HL-60/S4 treated with phorbol 12-myristate 13-acetate at 8.2 ng/mL for 4 days and 3 days (cell line): ENCODE measurements around the gene MRPL22.
"Not testable (repeated sequence)": the region's sequence is repeated elsewhere in the genome, so short reads cannot be mapped to it uniquely, and the experiment has no call there.

Experiments
- in situ Hi-C: fragments of 300-500 bp; cut with MboI; formaldehyde crosslinking; loops from 2 replicates; pipeline ENCODE4 v1.15.0; 2022; ENCODE audit warnings: low sequenced_read_pairs

MRPL22 gene

DNA sequence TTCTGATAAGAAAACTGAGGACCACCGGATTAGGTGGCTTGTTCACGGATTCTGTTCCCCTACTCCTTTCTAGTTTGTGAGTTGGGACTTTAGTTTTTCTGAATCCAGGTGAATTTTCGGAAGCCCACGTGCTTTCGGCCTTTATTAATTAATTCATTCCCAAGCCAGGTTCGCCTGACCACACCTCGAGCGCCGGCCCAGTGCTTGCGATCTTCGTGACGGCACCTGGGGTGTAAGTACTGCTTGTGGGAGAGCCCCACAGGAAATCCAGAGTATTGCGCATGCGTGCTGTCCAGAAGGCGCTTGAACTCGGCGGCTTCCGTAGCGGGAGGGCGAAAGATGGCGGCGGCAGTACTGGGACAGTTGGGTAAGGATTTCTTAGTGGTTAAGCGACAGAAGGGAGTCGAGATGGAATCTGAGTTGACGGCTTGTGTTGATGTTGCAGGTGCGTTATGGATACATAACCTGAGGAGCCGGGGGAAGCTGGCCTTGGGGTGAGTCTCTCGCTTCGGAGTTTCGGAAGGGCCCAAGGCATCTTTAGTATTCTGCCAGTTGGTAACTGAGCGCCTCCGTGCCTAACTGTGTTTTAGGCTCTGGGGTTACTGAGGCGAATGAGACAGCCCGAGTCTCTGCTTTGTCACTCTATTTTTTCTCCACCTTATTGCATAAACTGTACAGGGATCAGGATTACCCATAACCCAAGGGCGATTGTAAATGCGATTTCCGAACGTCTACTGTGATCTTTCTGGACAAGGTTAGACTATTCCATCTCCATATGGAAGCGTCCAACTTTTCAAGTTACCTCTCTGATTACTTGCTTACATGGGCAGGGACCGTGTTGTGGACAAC is at the start of gene MRPL22:
MRPL22 (plus strand) TSS at position 302 of the 849 bp plus-strand sequence; CDS start at position 340, 38 bp downstream.
- in situ Hi-C loops, result no loop called here

DNA sequence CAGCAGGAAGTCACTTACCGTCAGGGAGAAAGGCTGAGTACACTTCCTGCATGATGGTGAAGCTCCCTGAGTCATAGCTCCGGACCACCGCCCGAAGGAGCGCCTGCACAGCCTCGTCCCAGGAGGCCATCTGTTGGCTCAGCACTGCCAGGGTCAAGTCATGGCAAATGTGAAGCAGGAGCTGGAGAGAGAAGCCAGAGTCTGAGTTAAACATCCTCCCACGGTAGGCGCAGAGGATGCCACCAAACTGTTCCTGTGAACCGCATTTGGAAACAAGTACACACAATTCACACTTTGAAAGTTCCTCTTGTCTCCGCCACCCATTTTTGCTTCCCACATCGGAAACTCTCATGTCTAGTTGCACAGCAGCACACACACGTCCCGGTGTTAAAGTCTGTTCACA is 48.5 kb upstream of the MRPL22 start:
- in situ Hi-C loops, result no loop called here

DNA sequence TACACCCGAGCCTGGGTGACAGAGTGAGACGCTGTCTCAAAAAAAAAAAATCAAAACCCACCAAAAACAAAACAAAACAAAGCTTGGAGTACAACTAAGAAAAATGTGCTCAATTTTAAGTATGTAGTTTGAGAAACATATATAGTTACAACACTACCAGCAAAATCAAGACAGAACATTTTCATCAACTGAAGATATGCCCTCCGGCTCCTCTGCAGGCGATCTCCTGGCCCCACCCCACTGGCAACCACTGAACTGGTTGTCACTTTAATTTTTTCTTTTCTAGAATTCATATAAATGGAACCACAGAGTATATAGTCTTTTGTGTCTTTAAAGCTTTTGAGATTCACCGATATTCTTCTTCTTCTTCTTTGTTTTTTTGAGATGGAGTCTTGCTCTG is 47.5 kb upstream of the MRPL22 start:
- in situ Hi-C loops, result no loop called here

DNA sequence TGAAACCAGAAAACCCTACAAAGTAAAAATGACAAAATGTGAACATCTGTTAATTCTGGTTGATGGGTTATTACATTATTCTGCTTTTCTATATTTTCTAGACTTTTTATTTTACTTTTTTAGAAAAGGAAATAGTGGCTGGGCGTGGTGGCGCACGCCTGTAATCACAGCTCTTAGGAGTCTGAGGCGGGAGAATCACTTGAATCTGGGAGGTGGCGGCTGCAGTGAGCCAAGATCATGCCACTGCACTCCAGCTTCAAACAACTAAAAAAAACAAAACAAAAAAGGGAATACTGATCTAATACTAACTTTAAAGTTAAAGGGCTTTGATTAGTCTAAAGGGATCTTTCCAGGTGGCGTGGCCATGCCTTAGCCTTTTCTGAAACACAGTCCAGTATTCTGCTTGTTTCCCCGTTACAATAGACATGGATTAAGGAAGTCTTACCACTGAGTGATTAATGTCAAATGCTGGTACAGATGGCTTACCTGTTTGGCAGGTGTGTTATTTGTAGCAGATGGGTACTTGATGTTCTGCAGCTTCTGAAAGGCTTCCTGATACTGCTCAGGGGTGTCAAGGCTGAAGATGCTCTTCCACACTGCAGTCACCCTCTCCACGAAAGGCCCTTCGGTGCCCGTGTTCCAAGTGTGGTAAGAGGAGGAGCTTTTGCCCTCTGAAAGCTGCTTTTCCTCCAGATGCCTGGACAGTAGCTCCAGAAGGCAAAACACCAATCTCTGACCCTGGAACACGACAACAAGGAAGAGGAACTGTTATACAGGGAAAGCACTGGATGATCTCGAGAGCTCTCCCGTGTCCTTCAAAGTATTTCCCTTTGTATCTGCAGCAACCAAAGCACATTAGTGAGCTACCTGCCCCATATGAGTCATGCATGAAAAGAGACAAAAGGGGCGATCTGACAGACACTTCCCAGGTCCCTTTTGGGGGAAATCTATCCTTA is 45.0 kb upstream of the MRPL22 start:
- in situ Hi-C loops, result no loop called here

DNA sequence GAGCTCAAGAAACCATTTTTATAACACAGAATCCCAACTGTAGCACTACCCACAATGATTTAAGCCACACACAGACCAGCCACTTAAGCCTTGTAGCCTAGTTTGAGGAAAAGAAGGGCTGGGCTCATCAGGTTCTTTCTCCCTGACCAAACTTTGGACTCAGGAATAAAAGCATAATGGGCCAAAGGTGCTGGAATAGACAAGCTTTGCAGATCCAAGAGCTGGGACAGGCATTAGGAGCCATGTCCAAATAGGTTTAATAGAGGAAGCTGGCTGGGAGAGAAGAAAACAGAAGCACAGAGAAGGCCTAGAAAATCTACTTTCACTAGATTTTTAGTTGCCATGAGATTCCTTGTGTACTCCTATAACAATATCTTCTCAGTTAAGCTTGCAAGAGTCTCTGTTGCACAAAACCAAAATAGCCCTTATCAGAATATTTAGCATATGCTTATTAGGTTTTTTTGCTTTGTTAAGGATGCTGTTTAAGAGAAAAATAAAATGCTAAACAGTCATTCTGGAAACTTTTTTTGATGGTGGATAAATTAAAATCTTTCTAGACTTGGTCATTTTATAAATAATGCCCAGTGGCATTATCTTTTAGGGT is 44.2 kb upstream of the MRPL22 start:
- in situ Hi-C loops, result no loop called here

DNA sequence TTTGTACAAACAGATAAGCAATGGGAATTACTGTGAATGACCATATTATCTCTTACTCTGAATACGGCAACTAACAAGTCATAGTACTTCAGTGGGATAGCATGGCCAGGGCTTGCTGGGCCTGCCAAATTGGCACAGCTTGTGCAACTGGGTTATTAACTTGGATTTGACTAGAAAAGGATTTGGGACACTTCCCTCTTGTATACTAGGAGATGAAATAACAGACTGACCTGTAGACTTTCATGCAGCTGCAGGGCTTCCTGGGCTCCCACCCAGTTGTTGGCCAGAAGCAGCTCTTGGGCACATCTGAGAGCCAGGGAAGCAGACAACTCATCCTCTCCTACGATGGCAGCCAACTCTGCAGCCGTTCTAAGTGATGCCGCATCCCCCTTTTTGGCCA is 42.7 kb upstream of the MRPL22 start:
- in situ Hi-C loops, result no loop called here

DNA sequence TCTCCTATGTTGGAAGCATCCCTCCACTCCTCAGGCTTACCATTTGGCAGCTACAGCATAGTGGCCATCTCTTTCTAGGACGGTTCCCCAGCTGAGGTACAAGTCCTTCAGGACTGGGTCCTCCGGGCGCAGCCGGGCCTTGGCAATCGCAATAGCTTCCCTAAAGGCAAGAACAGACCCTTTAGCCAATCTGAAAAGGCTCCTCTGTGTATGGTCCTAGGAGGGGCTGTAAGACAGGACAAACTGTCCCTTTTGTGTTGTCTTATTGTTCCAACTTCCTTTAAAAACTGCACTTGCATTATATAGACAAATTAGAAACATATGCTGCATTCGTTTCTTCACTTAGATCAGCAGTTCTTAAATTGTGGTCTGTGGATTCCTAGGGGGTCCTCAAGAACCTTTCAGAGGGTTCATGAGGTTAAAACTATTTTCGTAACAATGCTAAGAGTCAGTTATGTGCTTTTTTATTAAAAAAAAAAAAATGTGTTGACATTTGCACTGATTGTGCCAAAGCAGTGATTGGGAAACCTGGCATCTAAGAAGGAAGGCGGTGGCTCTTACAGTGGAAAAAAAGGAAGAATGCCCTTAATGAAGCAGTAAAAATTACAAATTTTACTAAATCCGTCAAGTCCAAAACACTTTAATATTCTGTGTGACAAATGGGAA is 41.6 kb upstream of the MRPL22 start:
- in situ Hi-C loops, result no loop called here

DNA sequence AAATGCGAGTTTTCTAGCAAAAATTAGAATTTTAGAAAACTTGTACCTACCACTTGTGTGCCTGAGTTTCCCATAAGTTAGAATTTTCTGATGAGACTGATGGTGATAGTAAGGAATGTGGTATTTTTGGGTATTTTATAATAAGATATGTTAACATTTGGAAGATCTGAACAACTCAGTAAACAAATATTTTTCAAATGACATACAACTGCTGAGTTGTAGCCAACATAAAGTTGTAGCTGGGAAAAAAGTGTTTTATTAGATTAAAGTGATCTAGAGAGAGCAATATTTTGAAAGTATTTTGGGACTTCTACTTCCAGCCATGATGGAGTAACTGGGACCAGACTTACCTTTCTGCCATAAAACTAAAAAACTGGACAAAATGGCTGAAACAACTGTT is 40.8 kb upstream of the MRPL22 start:
- in situ Hi-C loops, result no loop called here

DNA sequence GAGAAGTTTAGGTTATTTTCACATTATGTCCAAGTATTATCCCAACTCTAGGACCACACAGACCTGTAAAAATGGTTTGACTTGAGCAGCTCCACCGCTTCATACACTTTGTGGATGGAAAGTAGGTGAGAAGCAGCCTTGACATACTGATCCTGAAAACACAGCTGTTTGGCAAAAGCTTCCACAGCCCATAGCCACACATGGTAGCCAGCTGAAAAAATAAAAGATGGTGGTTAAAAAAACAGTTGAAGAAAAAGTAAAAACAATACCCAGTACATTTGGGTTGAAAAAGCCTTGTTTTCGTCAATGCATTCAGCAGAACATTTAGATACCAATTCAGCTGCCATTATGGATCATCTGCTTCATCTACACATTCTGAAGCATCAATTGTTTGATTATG is 39.6 kb upstream of the MRPL22 start:
- in situ Hi-C loops, result no loop called here

DNA sequence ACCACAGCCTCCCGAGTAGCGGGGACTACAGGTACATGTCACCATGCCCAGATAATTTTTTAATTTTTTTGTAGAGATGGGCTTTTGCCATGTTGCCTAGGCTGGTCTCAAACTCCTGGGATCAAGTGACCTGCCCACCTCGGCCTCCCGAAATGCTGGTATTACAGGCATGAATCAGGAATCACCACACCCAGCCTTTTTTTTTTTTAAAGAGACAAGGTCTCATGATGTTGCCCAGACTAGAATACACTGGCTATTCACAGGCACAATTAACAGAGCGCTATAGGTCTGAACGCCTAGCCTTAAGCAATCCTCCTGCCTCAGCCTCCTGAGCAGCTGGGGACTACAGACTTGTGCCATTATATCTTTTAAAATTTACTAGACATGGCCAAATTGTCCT is 39.0 kb upstream of the MRPL22 start:
- in situ Hi-C loops, result no loop called here

DNA sequence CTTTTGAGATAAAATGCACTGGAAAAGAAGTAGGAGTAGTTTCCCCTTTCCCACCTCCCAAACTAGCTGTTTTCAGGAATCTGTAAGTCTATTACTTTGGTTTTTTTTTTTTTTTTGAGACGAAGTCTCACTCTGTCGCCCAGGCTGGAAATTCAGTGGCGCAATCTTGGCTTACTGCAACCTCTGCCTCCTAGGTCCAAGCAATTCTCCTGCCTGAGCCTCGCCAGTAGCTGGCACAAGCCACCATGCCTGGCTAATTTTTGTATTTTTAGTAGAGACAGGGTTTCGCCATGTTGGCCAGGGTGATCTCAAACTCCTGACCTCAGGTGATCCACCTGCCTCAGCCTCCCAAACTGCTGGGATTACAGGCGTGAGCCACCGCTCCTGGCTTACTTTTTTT is 35.3 kb upstream of the MRPL22 start:
- in situ Hi-C loops, result not testable (repeated sequence)

DNA sequence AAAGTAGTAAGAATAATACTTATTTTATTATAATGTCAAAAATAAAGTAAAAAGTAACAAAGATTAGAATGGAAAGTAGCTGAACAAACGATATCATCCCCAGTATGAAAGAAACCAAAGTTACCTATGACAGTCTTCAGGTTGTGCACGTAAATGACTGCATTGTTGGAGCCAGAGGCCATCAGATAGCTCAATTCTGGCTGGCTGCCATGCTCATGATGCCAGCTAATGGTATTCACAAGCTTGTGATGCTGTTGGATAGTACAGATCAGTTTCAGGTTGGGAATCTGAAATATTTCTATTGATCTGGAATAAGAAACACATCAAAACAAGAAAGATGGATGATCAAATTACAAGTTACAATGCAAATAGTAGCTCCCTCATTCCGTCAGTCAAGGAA is 24.0 kb upstream of the MRPL22 start:
- in situ Hi-C loops, result no loop called here

DNA sequence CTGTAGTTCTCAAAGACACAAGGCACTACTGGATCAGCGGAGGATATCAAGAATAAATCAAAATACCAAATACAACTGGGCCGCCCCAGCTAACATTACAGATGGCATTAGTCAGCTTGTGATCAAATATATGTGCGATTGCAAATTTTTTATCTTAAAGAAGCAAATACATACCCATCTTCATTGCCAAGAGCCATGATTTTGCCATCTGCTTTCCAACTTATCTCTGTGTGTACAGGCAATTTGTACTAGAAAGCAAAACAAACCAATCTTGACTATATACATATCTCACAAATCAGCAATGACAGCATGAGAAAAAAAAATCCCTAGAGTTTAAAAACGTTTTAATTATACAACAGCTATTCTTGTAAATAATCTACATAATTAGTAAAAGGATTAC is 23.1 kb upstream of the MRPL22 start:
- in situ Hi-C loops, result no loop called here

DNA sequence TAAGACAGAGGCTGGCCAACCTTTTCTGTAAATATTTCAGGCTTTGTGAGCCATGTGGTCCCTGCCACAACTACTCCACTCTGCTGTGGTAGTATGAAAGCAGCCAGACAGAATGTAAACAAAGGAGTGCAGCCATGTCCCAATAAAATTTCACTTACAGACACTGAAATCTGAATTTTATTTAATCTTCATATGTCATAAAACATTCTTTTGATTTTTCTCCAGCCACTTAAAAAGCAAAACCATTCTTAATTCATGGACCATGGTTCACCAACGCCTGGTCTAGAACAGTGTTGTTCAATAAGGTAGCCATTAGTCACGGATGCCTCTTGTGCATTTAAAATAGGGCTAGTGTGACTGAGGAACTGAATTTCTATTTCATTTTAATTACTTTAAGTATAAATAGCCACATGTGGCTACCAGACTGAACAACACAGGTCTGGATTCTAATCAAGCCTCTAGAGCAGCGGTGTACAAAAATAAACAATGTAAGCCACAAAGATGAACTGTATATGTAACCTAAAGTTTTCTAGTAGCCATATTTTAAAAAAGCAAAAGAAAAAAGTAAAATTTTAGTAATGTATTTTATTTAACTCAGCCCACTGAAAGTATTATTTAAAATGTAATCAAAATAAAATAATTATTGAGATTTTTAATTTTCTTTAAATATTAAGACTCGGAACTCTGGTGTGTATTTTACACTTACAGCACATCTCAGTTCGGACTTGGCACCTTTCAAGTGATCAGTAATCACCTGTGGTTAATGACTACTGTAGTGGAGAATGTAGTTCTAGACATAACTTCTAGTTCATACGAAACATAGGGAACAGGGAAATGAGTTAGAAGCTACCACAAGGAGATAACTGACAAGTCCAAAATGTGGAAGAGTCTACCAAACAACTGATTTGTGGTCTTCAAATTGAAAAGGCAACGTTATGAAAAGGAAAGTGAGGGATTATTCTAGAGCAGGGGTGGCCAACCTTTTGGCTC is 17.1 kb upstream of the MRPL22 start:
- in situ Hi-C loops, result no loop called here

DNA sequence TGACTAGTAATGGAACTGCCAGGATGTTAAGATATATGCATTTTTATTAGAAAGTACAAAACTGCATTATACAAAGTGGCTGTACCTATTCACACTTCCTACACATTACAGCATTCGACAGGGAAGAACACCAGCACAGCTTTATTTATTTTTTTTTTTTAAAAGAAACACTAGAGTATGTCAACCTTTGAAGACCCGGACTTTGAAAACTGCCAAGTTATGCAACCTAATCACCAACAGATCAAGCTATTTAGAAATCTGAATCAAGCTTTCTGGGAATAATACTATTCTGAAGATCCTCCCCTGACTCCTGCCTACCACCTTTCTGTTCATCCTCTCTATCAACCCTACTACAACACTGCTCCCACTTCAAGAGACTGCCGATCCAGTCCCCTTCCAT is 7.3 kb upstream of the MRPL22 start:
- in situ Hi-C loops, result no loop called here

DNA sequence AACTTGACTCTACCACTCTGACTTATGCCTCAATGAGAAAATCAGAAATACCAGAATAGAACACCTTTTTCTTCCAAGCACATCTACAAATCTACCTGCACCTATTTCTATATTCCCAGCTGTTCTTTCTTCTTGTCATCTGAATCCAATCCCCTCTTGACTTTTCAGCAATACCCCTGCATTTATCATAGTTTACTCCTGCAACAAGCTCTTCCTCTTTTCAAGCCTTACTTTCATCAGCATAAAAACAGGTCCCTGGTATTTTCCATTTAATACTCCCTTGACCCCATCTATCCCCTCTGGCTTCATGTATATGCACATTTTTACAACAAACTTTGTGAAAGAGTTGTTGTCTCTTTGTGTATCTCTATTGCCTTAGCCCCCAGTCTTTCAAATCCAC is 6.0 kb upstream of the MRPL22 start:
- in situ Hi-C loops, result no loop called here

DNA sequence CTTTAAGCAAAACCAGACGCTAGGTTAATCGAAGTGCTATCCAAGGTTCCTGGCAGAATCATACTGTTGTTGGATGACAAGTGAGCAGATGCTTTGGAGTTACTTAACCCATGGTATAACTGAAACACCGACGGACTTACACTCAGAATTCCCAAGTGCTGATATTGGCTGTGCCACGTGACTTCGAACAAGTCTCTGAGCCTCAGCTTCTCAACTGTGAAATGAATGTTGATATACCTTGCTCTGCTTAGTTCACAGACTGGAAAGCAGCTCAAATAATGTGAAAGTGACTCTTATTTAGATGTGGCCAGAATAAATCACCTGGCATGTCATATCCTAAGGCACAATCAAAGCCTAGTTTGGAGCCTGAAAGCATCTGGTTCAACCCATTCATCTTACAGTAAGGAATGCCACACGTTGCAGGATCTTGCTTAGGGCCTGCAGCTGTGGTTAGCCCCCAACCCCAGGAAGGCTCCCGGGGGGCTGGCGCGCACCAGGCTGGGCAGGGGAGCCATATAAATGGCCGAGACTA is 3.6 kb upstream of the MRPL22 start:
- in situ Hi-C loops, result no loop called here

DNA sequence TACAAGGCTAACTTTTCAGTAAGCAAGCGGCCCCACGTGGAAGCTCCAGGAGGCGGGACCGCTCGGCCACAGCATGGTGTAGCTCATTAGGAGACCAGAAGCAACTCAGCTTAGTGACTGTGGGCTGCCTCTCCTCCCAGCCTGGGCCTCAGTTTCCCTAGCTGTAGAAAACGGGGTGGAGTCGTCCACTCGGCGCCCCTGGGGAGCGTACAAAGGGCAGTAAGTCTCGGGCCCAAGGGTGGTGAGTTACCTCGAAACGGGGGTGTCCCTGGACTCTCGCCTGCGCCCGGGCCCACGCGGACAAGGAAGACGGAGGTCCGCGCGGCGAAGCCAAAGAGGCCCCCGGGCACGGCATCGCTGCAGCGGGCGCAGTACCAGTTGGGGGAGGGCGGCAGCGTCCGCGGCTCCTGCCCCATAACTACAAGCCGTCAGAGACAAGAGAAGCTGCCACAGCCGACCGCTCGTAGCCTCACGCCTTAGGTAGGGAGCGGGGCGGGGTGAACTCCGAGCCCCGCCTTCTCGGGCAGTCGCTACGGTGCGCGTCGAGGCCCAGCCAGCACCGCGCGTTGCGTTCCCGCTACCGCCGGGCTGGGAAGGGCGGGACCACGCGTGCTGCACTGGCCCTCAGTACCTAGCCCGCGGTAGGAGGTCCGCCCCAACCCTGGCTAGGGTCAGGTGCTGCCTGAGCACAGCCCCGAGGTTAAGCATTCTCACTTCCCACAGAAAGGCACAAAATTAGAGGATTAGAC is 3.0 kb upstream of the MRPL22 start, which contains the start of gene GEMIN5:
GEMIN5 (minus strand) TSS at position 494 of the 749 bp plus-strand sequence; CDS start at position 416, 78 bp downstream.
- in situ Hi-C loops, result no loop called here

DNA sequence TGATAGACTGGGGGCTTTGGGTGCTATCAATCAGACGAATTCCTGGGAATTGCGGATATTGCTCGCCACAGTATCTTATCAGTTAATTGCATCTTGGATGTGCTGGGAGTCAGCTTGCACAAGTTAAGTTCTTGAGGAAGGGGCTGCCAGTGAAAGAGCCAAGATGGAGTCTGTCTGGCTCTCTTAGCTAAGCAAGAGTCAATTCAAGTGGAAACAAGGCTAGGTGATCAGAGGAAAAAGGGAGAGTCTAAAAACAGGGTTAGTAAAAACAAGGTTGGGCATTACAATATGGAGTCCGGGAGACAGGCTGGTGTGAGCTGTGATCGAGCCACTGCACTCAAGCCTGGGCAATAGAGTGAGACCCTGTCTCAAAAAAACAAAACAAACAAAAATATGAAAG is 1.5 kb upstream of the MRPL22 start:
- in situ Hi-C loops, result not testable (repeated sequence)
